Activated T-cell treated with anti-CD3 and anti-CD28 coated beads, Interleukin-2, amount 50 U/mL, for 72 hours (primary cell): ENCODE measurements around the gene DAPK2. TPM values are rescaled to one million over a fixed set of nuclear protein-coding genes. Genes with fewer than 3 reads are reported as not detected.
A peak's percentile ranks its signal among the peaks of the same experiment; 100 is the strongest.
"Not testable (repeated sequence)": the region's sequence is repeated elsewhere in the genome, so short reads cannot be mapped to it uniquely, and the experiment has no call there.

Experiments used
- ATAC-seq, 2 donors: fragments of 150-1000 bp; cut with Tn5 transposase; replicated peaks in 1 of 2; 2 replicates each; pipeline ENCODE4 v1.10.0; 2021; ENCODE audit warnings: moderate library complexity in 2 of 2, mild to moderate bottlenecking in 1 of 2
- DNase-seq, 2 donors: peaks; one replicate each; pipeline ENCODE4 v3.0.0; 2021 to 2022; ENCODE audit warnings: mixed read lengths in 1 of 2
- H3K27ac Mint-ChIP-seq: one replicate; pipeline ENCODE4 v1.8.0; 2022; ENCODE audit warnings: mild to moderate bottlenecking, moderate library complexity, mixed read lengths
- H3K27me3 Mint-ChIP-seq: one replicate; pipeline ENCODE4 v1.8.0; 2022; ENCODE audit warnings: low read depth, mixed read lengths
- H3K36me3 Mint-ChIP-seq, 2 donors: one replicate each; pipeline ENCODE4 v1.8.0; 2022; ENCODE audit warnings: mixed read lengths in 2 of 2, mild to moderate bottlenecking in 1 of 2; ENCODE audit not compliant: insufficient read depth in 2 of 2
- H3K4me1 Mint-ChIP-seq: one replicate; pipeline ENCODE4 v1.8.0; 2022; ENCODE audit warnings: low read depth, mixed read lengths
- H3K4me3 Mint-ChIP-seq, 2 donors: one replicate each; pipeline ENCODE4 v1.8.0; 2022; ENCODE audit warnings: mild to moderate bottlenecking in 2 of 2, mixed read lengths in 2 of 2, moderate library complexity in 2 of 2
- H3K9me3 Mint-ChIP-seq, 2 donors: one replicate each; pipeline ENCODE4 v1.8.0; 2022; ENCODE audit warnings: mixed read lengths in 2 of 2
- total RNA-seq, 2 donors: library from RNA; stranded (reverse); gene quantifications; one replicate each; pipeline ENCODE4 v1.2.3, GENCODE V29; 2022

The DAPK2 gene
- total RNA-seq, 2 donors from 2014 or later = 2.3 to 3.3 TPM

DNA sequence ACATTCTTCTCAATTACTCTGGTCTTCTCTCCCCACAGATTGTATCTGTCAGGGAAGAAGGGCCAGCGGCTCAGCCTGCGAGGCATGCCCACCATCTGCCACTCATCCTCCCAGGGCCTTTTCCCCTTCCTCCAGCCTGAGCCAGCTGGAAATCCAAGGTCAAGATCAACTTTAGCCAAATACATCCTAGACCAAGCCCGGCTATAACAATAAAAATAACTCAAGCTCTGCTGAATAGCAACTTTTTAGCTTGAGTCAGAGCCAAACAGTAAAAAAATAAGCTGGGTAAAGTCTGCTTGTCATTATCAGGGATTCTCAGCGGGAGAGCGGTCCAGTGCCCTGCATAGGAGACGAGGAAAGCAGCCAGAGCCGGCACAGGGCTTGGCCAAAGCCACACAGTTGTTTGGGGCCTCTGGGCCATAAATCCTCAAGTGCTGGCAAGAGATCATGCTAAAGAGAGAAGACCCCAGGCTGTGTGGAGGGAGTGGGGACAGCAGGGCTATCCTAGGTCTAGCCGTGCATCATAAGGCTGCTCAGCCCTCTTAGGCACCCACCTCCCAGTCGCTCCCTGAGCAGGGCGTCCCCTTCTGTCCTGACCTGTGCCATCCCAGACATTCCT, 136.4 kb downstream of the DAPK2 start:
- H3K4me1 Mint-ChIP-seq = peaks cover 16% of the 10 kb centered on the region
- no peaks in the 10 kb centered on the region for H3K9me3 Mint-ChIP-seq
- H3K36me3 Mint-ChIP-seq = no peaks in the 10 kb centered on the region
- ATAC-seq (no peak), DNase-seq (no peak)
- no peaks in the 10 kb centered on the region for H3K27me3 Mint-ChIP-seq
- H3K4me3 Mint-ChIP-seq = no peak overlapping the region
- no peak overlapping the region for H3K27ac Mint-ChIP-seq

DNA sequence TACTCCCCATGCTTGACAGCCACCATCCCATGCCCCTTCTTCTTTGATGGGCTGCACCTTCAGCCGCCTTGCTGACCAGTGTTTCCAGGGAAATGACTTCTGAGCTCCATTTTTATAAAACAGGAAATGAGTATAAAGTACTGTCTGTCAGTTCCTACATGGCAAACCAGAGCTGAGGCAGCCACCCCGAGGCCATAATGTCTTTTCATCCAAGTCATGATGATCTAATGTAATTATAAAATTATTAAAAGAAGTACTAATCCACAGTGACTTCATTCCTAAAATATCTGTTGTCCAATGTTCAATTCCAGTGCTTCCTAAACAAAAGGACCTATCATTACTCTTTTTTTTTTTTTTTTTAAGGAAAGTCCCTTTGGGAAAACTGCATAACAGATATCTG, 137.3 kb downstream of the DAPK2 start:
- DNase-seq (no peak), ATAC-seq (no peak)
- Mint-ChIP-seq H3K4me3 (no peak overlapping the region), H3K4me1 (peaks cover 16% of the 10 kb centered on the region), H3K36me3 (no peaks in the 10 kb centered on the region), H3K9me3 (no peaks in the 10 kb centered on the region), H3K27me3 (no peaks in the 10 kb centered on the region), H3K27ac (no peak overlapping the region)

DNA sequence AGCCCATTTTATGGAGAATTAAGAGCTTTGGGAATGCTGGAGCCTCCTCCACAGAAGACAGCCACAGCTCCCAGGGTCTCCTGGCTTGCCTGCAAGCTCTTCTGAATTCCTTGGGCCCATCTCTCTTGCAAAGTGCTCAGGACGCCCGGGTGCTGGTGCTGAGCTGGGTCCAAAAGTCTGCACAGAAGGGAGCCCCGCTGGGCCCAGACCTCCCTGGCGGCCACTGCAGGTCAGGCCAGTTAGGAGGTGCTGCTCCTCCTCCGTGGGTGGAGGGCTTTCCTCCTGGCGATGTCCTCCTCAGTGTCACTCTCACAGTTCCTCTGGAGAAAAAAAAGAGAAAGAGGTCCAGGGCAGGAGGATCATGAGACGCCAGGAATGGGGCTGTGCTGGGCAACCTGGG, 138.0 kb downstream of the DAPK2 start:
- H3K36me3 Mint-ChIP-seq = no peaks in the 10 kb centered on the region
- DNase-seq = no peak
- no peak for ATAC-seq
- H3K4me1 Mint-ChIP-seq = peaks cover 16% of the 10 kb centered on the region
- no peaks in the 10 kb centered on the region for H3K9me3 Mint-ChIP-seq
- H3K27me3 Mint-ChIP-seq = no peaks in the 10 kb centered on the region
- no peak overlapping the region for H3K27ac Mint-ChIP-seq
- H3K4me3 Mint-ChIP-seq = no peak overlapping the region

DNA sequence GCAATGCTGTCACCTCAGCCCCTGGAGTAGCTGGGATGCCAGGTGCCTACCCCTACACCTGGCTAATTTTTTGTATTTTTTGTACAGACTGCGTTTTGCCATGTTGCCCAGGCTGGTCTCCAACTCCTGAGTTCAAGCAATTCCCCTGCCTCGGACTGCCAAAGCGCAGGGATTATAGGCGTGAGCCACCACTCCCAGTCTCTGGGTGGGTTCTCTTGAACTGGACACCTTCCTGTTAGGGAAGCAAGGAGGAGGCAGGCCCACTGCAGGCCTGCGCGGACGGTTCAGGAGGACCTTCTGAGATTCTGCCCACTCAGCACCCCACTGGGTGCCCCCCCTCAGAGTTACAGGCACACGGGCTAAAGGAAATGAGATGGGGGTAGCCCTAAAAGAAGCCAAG, 138.8 kb downstream of the DAPK2 start:
- Mint-ChIP-seq H3K9me3 (no peaks in the 10 kb centered on the region), H3K27me3 (no peaks in the 10 kb centered on the region), H3K36me3 (no peaks in the 10 kb centered on the region), H3K4me1 (peaks cover 16% of the 10 kb centered on the region), H3K4me3 (no peak overlapping the region), H3K27ac (no peak overlapping the region)
- ATAC-seq = no peak
- DNase-seq = no peak

DNA sequence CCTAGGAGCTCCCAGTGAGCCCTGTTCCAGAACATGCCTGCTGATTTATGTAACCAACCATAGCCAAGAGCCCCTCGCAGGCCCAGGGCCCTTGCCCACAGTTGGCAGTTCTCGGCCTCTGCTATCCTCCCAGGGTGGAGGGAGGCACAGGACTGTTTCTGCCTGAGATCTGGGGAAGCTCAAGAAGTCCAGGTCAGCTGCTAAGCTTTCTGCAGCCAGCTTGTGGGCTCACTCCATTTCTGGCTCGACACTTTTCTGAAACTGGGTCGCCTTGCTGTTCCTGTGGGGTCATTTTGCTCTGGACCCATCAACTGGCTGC, 140.1 kb downstream of the DAPK2 start:
- H3K4me3 Mint-ChIP-seq = no peak overlapping the region
- no peaks in the 10 kb centered on the region for H3K9me3 Mint-ChIP-seq
- no peak overlapping the region for H3K27ac Mint-ChIP-seq
- H3K4me1 Mint-ChIP-seq = peaks cover 16% of the 10 kb centered on the region
- no peaks in the 10 kb centered on the region for H3K36me3 Mint-ChIP-seq
- DNase-seq = no peak
- H3K27me3 Mint-ChIP-seq = no peaks in the 10 kb centered on the region
- ATAC-seq = peak in 1 of 2 donors; percentile 23

DNA sequence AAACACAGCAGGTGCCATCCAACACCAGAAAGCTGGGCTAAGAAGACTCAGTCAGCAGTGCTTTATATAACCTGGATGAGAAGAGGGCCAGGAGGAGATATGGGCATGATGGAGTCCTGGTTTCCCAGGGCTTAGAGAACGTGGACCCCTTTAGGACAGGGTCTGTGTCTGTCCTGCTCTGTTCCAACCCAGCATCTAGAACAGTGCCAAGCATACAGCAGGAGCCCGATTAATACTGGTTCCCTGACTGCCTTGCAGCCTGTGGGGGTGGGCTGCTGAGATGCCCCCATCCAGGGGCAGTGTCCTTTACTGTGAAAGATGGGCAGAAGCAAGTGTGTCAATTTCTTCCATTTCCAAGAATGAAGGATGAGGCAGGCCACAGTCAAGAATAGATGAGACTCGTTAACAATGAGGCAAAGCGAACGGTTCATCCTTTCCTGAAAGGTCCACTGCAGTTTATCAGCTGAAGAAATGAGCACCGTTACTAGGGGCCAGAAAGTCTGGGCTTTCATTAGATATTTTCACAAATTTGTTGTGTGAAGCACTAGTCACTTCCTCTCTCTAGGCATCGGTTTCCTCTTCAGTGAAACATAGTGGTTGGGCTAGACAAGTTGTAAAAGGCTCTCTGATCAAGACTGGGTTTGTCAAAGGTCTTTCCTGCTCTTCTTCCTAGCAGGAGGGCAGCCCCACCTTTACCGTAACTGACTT, 140.6 kb downstream of the DAPK2 start:
- Mint-ChIP-seq H3K27me3 (no peaks in the 10 kb centered on the region), H3K4me3 (peak overlapping the region in 1 of 2 donors; percentile 18), H3K36me3 (no peaks in the 10 kb centered on the region), H3K27ac (peak overlapping the region; percentile 81), H3K4me1 (peaks cover 16% of the 10 kb centered on the region), H3K9me3 (no peaks in the 10 kb centered on the region)
- ATAC-seq (peak in 1 of 2 donors; percentile 67), DNase-seq (no peak)

DNA sequence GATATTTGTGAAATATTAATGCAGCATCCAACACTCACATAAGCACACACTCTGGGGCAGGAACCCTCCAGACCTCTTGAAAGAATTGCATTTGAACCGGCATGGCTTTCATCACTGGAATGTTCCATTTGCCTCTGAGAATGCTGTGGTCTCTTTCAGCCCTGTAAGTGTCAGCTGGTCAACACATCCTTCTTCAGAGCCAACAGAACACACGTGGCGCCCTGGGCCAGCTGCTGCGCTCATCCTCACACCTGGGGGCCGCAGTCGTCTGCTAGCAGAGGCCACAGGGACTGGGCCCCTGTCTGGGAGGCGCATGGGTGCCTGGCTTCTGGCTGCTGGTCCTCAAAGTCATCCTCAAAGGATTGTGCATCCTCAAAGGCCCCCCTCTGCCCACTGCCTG, 141.2 kb downstream of the DAPK2 start:
- Mint-ChIP-seq H3K36me3 (no peaks in the 10 kb centered on the region), H3K27ac (no peak overlapping the region), H3K27me3 (no peaks in the 10 kb centered on the region), H3K4me1 (peaks cover 19% of the 10 kb centered on the region), H3K9me3 (no peaks in the 10 kb centered on the region), H3K4me3 (no peak overlapping the region)
- no peak for ATAC-seq
- DNase-seq = no peak

DNA sequence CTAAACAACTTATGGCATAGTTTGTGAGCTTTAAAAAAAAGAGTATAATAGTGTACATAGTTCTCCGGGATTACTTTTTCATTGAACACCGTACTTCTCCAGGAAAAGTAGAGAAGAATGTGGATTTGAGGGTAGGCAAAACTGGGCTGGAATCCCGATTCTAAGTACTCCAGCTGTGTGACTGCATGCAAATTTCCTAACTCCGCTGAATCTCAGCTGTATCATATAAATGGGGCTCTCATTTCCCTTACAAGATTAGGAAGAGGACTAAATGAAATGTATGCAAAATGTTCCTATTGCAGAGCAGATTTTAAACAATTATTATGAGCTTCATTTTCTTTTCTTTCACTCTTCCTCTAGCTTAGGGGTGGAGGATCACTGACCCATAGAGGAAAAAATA, 142.2 kb downstream of the DAPK2 start:
- H3K36me3 Mint-ChIP-seq = no peaks in the 10 kb centered on the region
- H3K4me3 Mint-ChIP-seq = no peak overlapping the region
- ATAC-seq (no peak), DNase-seq (no peak)
- H3K9me3 Mint-ChIP-seq = no peaks in the 10 kb centered on the region
- H3K4me1 Mint-ChIP-seq = peaks cover 30% of the 10 kb centered on the region
- H3K27ac Mint-ChIP-seq = no peak overlapping the region
- H3K27me3 Mint-ChIP-seq = no peaks in the 10 kb centered on the region

DNA sequence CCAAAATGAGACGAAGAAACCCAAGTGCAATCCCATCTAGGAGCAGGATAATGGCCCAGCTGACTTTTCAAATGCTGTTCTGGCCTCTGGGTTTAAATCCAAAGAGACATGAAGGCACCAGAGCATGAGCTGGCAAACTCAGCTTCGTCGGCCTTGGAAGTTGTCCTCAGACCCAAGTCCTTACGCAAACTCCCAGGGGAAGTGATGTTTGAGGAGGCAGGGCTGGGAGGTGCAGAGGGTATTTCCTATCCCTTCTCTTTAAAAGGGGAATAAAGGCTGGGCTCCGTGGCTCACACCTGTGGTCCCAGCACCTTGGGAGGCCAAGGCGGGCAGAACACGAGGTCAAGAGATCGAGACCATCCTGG, 143.6 kb downstream of the DAPK2 start:
- DNase-seq = no peak
- H3K36me3 Mint-ChIP-seq = peaks cover 0 to 2% of the 10 kb centered on the region in 2 donors
- no peak for ATAC-seq
- no peak overlapping the region for H3K4me3 Mint-ChIP-seq
- no peak overlapping the region for H3K27ac Mint-ChIP-seq
- H3K27me3 Mint-ChIP-seq = no peaks in the 10 kb centered on the region
- H3K9me3 Mint-ChIP-seq = no peaks in the 10 kb centered on the region
- peaks cover 34% of the 10 kb centered on the region for H3K4me1 Mint-ChIP-seq

DNA sequence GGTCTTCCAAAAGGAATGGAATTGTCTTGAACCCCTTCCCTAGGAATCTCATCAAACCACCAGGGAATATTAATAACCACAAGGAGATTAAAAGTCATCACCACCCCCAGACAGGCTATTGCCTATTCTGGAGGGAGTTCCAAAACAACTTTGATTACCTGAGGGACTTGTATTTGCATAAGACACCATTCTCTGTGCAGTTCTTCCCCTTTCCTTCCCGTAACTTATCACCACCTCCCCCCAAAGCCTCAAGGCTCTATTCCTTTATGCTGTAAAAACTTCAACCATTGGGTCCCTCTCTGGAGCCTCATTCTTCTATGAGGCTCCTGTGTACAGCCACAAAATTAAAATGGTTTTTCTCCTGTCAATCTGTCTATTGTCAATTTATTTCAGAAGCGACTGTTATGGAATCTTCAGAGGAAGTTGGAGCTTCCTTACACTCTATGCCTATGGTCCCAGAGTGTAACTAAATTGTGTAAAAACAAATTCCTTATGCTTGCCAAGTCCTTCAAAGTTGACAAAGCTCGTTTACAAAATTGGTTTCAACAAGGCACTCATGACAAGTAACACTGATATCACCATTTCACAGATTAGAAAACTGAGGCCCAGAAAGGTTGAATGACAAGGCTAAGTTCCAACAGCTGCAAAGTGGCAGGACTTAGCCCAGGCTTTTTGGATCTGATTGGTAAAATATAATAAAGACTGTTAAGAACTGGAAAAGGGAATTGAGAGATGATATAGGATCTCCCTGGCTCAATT, 144.2 kb downstream of the DAPK2 start:
- H3K27ac Mint-ChIP-seq = no peak overlapping the region

DNA sequence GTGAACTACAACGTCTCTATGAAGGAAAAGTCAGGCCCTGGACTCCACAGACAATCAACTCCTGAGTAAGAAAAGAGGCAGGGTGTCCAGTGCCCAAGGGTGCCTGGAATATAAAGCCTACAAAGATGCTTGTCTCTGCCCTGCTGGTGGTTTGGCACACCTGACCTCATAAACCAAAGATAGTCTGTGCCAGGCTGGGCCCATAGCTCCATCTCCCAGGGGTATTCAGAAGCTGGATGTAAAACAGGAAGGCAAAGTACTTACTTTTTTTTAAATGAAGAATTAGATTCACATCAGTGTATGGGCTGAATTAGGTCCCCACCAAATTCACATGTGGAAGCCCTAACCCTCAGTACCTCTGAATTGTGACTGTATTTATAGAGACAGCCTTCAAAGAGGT, 146.0 kb downstream of the DAPK2 start:
- no peak overlapping the region for H3K27ac Mint-ChIP-seq

More for the DNA sequence above, 144.2 kb downstream of the DAPK2 start:
- Mint-ChIP-seq H3K9me3 (no peaks in the 10 kb centered on the region), H3K27me3 (no peaks in the 10 kb centered on the region), H3K4me1 (peaks cover 39% of the 10 kb centered on the region), H3K36me3 (peaks cover 0 to 2% of the 10 kb centered on the region in 2 donors), H3K4me3 (no peak overlapping the region)
- ATAC-seq (no peak), DNase-seq (no peak)

DNA sequence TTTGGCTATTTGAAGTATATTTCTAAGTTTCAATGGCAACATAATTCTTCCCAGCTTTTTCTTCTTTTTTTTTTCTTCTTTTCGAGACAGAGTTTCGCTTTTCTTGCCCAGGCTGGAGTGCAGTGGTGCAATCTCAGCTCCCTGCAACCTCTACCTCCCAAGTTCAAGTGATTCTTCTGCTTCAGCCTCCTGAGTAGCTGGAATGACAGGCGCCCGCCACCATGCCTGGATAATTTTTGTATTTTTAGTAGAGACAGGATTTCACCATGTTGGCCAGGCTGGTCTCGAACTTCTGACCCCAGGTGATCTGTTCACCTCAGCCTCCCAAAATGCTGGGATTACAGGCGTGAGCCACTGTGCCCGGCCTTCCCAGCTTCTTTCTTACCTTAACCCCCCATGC, 146.7 kb downstream of the DAPK2 start:
- H3K27me3 Mint-ChIP-seq, DNase-seq, ATAC-seq, H3K27ac Mint-ChIP-seq, H3K36me3 Mint-ChIP-seq, H3K4me3 Mint-ChIP-seq, H3K9me3 Mint-ChIP-seq: not testable (repeated sequence)
- peaks cover 48% of the 10 kb centered on the region for H3K4me1 Mint-ChIP-seq

More for the DNA sequence above, 146.0 kb downstream of the DAPK2 start:
- Mint-ChIP-seq H3K36me3 (peaks cover 0 to 2% of the 10 kb centered on the region in 2 donors), H3K4me3 (no peak overlapping the region), H3K4me1 (peaks cover 41% of the 10 kb centered on the region), H3K27me3 (no peaks in the 10 kb centered on the region), H3K9me3 (no peaks in the 10 kb centered on the region)
- DNase-seq (no peak), ATAC-seq (no peak)

DNA sequence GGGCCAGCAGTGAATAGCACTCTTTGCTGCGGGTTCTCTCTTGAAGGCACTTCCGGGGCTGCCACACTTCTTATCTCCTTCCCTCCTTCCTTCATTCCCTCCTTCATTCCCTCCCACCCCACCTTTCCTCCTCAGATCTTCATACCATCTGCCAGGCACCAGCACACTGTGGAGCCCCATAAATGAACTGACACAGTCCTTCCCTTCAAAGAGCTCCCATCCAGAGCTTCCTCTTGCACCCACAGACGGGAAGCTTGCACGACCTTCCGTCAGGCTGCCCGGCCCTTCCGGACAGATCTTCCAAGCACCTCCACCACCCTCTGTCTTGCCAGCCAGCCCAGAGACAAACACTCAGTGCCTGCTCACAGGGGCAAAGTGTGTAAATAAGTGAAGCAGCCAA, 147.1 kb downstream of the DAPK2 start:
- Mint-ChIP-seq H3K27me3 (no peaks in the 10 kb centered on the region), H3K36me3 (peaks cover 0 to 2% of the 10 kb centered on the region in 2 donors), H3K4me3 (peak overlapping the region in 1 of 2 donors; percentile 43), H3K27ac (no peak overlapping the region), H3K9me3 (no peaks in the 10 kb centered on the region), H3K4me1 (peaks cover 52% of the 10 kb centered on the region)
- ATAC-seq (no peak), DNase-seq (no peak)
